ENCODE results near the gene COPS6.

Gene COPS6

GRCh38 chr7:100102950-100103840 lies 14.4 kb downstream of the COPS6 start:
- DNase-seq (ENCODE audit: low spot score): no peak

GRCh38 chr7:100105534-100105933 lies 16.8 kb downstream of the COPS6 start:
- DNase-seq (ENCODE audit: low spot score): no peak

- no peak for DNase-seq (ENCODE audit: low spot score)
Measured at GRCh38 chr7:100106633-100107032, 17.9 kb downstream of the COPS6 start.

GRCh38 chr7:100107125-100107737 lies 18.5 kb downstream of the COPS6 start:
- no peak for DNase-seq (ENCODE audit: low spot score)

- DNase-seq (ENCODE audit: low spot score): no peak
Measured at GRCh38 chr7:100107890-100108289, 19.1 kb downstream of the COPS6 start.

GRCh38 chr7:100109521-100110163 lies 20.9 kb downstream of the COPS6 start:
- no peak for DNase-seq (ENCODE audit: low spot score)

GRCh38 chr7:100111156-100111555 lies 22.4 kb downstream of the COPS6 start:
- DNase-seq (ENCODE audit: low spot score): no peak

GRCh38 chr7:100111914-100112313 lies 23.1 kb downstream of the COPS6 start:
- DNase-seq (ENCODE audit: low spot score): no peak

- DNase-seq (ENCODE audit: low spot score): no peak
Measured at GRCh38 chr7:100115026-100115425, 26.3 kb downstream of the COPS6 start.

- DNase-seq (ENCODE audit: low spot score): no peak
Measured at GRCh38 chr7:100118388-100119071, 29.8 kb downstream of the COPS6 start.

GRCh38 chr7:100119072-100119969 lies 30.6 kb downstream of the COPS6 start, which contains the start of the genes CNPY4 and TAF6:
Gene CNPY4 (plus strand): TSS chr7:100119634. CDS start chr7:100119745, 111 bp downstream.
Gene TAF6 (minus strand): TSS chr7:100119358. CDS start chr7:100114209, 5,149 bp downstream.
- peak; percentile 100 for DNase-seq (ENCODE audit: low spot score)

GRCh38 chr7:100119970-100120732 lies 31.4 kb downstream of the COPS6 start:
- DNase-seq (ENCODE audit: low spot score): peak; percentile 85

- no peak for DNase-seq (ENCODE audit: low spot score)
Measured at GRCh38 chr7:100120733-100121036, 31.9 kb downstream of the COPS6 start.

GRCh38 chr7:100122067-100122466 lies 33.3 kb downstream of the COPS6 start:
- DNase-seq (ENCODE audit: low spot score): peak; percentile 88

- no peak for DNase-seq (ENCODE audit: low spot score)
Measured at GRCh38 chr7:100122568-100122967, 33.8 kb downstream of the COPS6 start.

- DNase-seq (ENCODE audit: low spot score): no peak
Measured at GRCh38 chr7:100124301-100125230, 35.8 kb downstream of the COPS6 start.

- no peak for DNase-seq (ENCODE audit: low spot score)
Measured at GRCh38 chr7:100126239-100126930, 37.6 kb downstream of the COPS6 start.

- DNase-seq (ENCODE audit: low spot score): peak; percentile 89
Measured at GRCh38 chr7:100126931-100127865, 38.4 kb downstream of the COPS6 start, which contains the start of gene MBLAC1. Gene MBLAC1 (plus strand): TSS chr7:100126967. CDS start chr7:100127396, 429 bp downstream.
